NT2/D1 (cell line): ENCODE measurements around the gene MPG.
"Not testable (repeated sequence)": the region's sequence is repeated elsewhere in the genome, so short reads cannot be mapped to it uniquely, and the experiment has no call there.

Experiments used
- DNase-seq: peaks from one replicate; pipeline ENCODE4 v3.0.0-alpha.2; 2011; ENCODE audit warnings: low read depth, low spot score
- H3K27me3 ChIP-seq: 2 replicates; pipeline ENCODE4 v1.6.0; 2011; ENCODE audit warnings: mild to moderate bottlenecking; ENCODE audit not compliant: insufficient read length, insufficient read depth
- H3K36me3 ChIP-seq: 2 replicates; pipeline ENCODE4 v1.6.1; 2011; ENCODE audit warnings: mild to moderate bottlenecking, low read length, mixed read lengths; ENCODE audit not compliant: insufficient read depth, insufficient read length
- H3K4me1 ChIP-seq: 2 replicates; pipeline ENCODE4 v1.5.1; 2011; ENCODE audit not compliant: insufficient read depth, insufficient read length
- H3K4me3 ChIP-seq: 2 replicates; pipeline ENCODE4 v1.5.1; 2011; ENCODE audit warnings: low read depth; ENCODE audit not compliant: insufficient read length
- H3K9ac ChIP-seq: 2 replicates; pipeline ENCODE4 v1.6.0; 2011; ENCODE audit warnings: low read depth; ENCODE audit not compliant: insufficient read length
- H3K9me3 ChIP-seq: 2 replicates; pipeline ENCODE4 v1.5.1; 2011; ENCODE audit warnings: mild to moderate bottlenecking, low read length; ENCODE audit not compliant: insufficient read depth
- SUZ12 ChIP-seq: IDR thresholded peaks from 2 replicates; pipeline ENCODE4 v1.6.1; 2011; ENCODE audit not compliant: insufficient read length, insufficient read depth; ENCODE audit errors: extremely low read depth
- YY1 ChIP-seq: IDR thresholded peaks from 2 replicates; pipeline ENCODE4 v1.6.1; 2011; ENCODE audit not compliant: insufficient read length, insufficient read depth
- ZNF274 ChIP-seq: IDR thresholded peaks from 2 replicates; pipeline ENCODE4 v1.6.1; 2011; ENCODE audit warnings: mild to moderate bottlenecking, low read depth, low read length

Gene MPG

GRCh38 chr16:117379-118365, 39.6 kb downstream of the MPG start:
- Histone ChIP-seq H3K27me3 (no peaks in the 10 kb centered on the region), H3K36me3 (peaks cover 20% of the 10 kb centered on the region), H3K9me3 (no peaks in the 10 kb centered on the region), H3K4me3 (no peak overlapping the region), H3K4me1 (peaks cover 14% of the 10 kb centered on the region), H3K9ac (no peak overlapping the region)
- DNase-seq = peak; percentile 56
- TF ChIP-seq ZNF274 (no peak), SUZ12 (no peak), YY1 (no peak)

- TF ChIP-seq YY1 (no peak), SUZ12 (no peak), ZNF274 (no peak)
- Histone ChIP-seq H3K4me1 (peaks cover 7% of the 10 kb centered on the region), H3K9me3 (no peaks in the 10 kb centered on the region), H3K9ac (no peak overlapping the region), H3K36me3 (peaks cover 24% of the 10 kb centered on the region), H3K4me3 (no peak overlapping the region), H3K27me3 (no peaks in the 10 kb centered on the region)
- DNase-seq = no peak
Measured at GRCh38 chr16:118857-119256, 40.8 kb downstream of the MPG start.

GRCh38 chr16:119295-119694, 41.3 kb downstream of the MPG start:
- Histone ChIP-seq H3K9ac (no peak overlapping the region), H3K27me3 (no peaks in the 10 kb centered on the region), H3K4me1 (peaks cover 6% of the 10 kb centered on the region), H3K9me3 (no peaks in the 10 kb centered on the region), H3K36me3 (peaks cover 22% of the 10 kb centered on the region), H3K4me3 (no peak overlapping the region)
- no peak for TF ChIP-seq YY1
- no peak for TF ChIP-seq SUZ12
- DNase-seq = no peak

- Histone ChIP-seq H3K4me3 (no peak overlapping the region), H3K36me3 (peaks cover 22% of the 10 kb centered on the region), H3K9me3 (no peaks in the 10 kb centered on the region), H3K27me3 (no peaks in the 10 kb centered on the region), H3K9ac (no peak overlapping the region), H3K4me1 (peaks cover 6% of the 10 kb centered on the region)
- TF ChIP-seq SUZ12 (no peak), YY1 (no peak), ZNF274 (no peak)
- no peak for DNase-seq
Measured at GRCh38 chr16:119835-120491, 41.9 kb downstream of the MPG start.

- H3K36me3 ChIP-seq = peaks cover 22% of the 10 kb centered on the region
- no peak overlapping the region for H3K4me3 ChIP-seq
- H3K27me3 ChIP-seq = no peaks in the 10 kb centered on the region
- H3K9ac ChIP-seq = no peak overlapping the region
- DNase-seq = no peak
- TF ChIP-seq YY1 (no peak), SUZ12 (no peak), ZNF274 (no peak)
- H3K4me1 ChIP-seq = peaks cover 8% of the 10 kb centered on the region
- H3K9me3 ChIP-seq = no peaks in the 10 kb centered on the region
Measured at GRCh38 chr16:120756-121155, 42.7 kb downstream of the MPG start.

- Histone ChIP-seq H3K4me3 (no peak overlapping the region), H3K9ac (no peak overlapping the region), H3K4me1 (peaks cover 7% of the 10 kb centered on the region), H3K9me3 (no peaks in the 10 kb centered on the region), H3K27me3 (no peaks in the 10 kb centered on the region), H3K36me3 (peaks cover 11% of the 10 kb centered on the region)
- TF ChIP-seq ZNF274 (no peak), SUZ12 (no peak), YY1 (no peak)
- DNase-seq = no peak
Measured at GRCh38 chr16:122361-122760, 44.3 kb downstream of the MPG start.

- H3K9me3 ChIP-seq, H3K4me3 ChIP-seq, H3K9ac ChIP-seq, H3K4me1 ChIP-seq, H3K27me3 ChIP-seq, H3K36me3 ChIP-seq, DNase-seq: not testable (repeated sequence)
Measured at GRCh38 chr16:123558-124350, 45.7 kb downstream of the MPG start.
